Measurements from ENCODE around the gene HMGCS1. TPM values are rescaled to one million over a fixed set of nuclear protein-coding genes. Genes with fewer than 3 reads are reported as not detected.

The HMGCS1 gene
- total and polyA plus RNA-seq, 2 of the 4 experiments (the other 2 are of a cell fraction), result 27.5 to 30.6 TPM

DNA sequence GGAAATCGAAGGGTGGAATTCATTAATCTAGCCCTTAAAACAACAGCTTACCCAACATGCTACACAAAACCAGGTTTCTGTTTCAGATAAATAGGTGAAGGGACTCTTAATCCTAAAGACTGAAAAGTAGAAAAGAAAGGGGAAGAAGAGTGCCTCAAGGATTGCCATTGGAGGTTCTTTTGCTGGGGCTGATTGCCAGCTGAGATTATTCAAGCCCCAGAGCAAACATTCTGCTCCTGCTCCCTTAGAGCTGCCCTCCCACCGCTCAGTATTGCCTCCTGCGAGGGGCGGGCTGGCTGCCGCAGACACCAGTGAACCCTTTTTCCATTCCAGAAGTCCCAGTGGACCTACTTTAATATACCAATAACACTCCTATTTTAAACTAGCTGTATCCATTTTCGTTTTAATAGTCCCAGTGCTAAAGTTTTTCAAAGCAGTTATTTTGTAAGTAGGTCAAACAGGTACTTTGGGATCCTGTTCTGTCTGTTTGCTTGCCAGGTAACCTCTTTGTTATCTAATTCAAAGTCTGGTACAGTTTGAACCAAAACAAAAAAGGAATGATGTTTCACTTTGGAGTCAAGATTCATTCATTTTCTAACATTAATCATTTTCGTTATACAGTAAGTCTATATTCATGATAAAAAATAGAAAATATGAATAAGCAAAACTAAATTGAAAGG, 38.6 kb downstream of the HMGCS1 start:
- H2AFZ ChIP-seq (replicated peaks; ENCODE audit: low read length, poor library complexity), result no peak overlapping the region
- no peaks in the 10 kb centered on the region for H3K9me1 ChIP-seq (ENCODE audit: insufficient read depth, low read length)
- intact Hi-C loops (cut with micrococcal nuclease), result no loop called here
- no peak overlapping the region for H3K4ac ChIP-seq (ENCODE audit: low read depth, low read length)
- no peak overlapping the region for H3K4me3 ChIP-seq (ENCODE audit: insufficient read depth, low read depth, low read length)
- no peak overlapping the region for H3K4me2 ChIP-seq (ENCODE audit: low read depth, low read length)
- no peak overlapping the region for H2BK20ac ChIP-seq (ENCODE audit: low read depth, low read length)
- H3K9ac ChIP-seq (ENCODE audit: low read depth, low read length), result no peak overlapping the region
- ChIA-PET CTCF (no interaction called here), POLR2A (ENCODE audit: unreplicated experiment) (no interaction called here)
- no peak overlapping the region for H2AK5ac ChIP-seq (ENCODE audit: low read depth, low read length)
- no peak overlapping the region for H3K14ac ChIP-seq (replicated peaks; ENCODE audit: low read depth, low read length)
- H3K27me3 ChIP-seq (ENCODE audit: control insufficient read depth, insufficient read depth, low read length), result peaks cover 12% of the 10 kb centered on the region
- in situ Hi-C loops (cut with MboI; ENCODE audit: low sequenced_read_pairs), result no loop called here
- H3K23ac ChIP-seq (ENCODE audit: low read depth, low read length), result no peak overlapping the region
- H2BK120ac ChIP-seq (ENCODE audit: low read depth, low read length), result no peak overlapping the region
- no peak overlapping the region for H3K27ac ChIP-seq (ENCODE audit: insufficient read depth, low read length)
- H4K91ac ChIP-seq (ENCODE audit: insufficient read depth, low read depth, low read length), result no peak overlapping the region
- no peak overlapping the region for H2BK15ac ChIP-seq (ENCODE audit: low read depth, low read length)
- ATAC-seq (ENCODE audit: low read depth) (no peak), DNase-seq (no peak)
- H3K9me3 ChIP-seq (ENCODE audit: control insufficient read depth, insufficient read depth, low read length), result no peaks in the 10 kb centered on the region
- H3K56ac ChIP-seq (ENCODE audit: extremely low read depth, insufficient read depth, low read length), result no peak overlapping the region
- no peak overlapping the region for H4K5ac ChIP-seq (ENCODE audit: low read depth, low read length)
- H3K4me1 ChIP-seq (ENCODE audit: control insufficient read depth, insufficient read depth, low read length), result no peaks in the 10 kb centered on the region
- WGBS, 2 experiments (ENCODE audit: extremely low coverage in 2 of 2, insufficient read length in 1 of 2), result 50% methylated on average over 4 of the region's 7 CpGs; no CpG with 5 or more reads in 1 of the 2 experiments
- H4K8ac ChIP-seq (ENCODE audit: low read depth in 2 of 2, low read length in 2 of 2), result no peak overlapping the region
- H3K79me1 ChIP-seq (ENCODE audit: low read depth in 1 of 2, low read length in 2 of 2), result no peaks in the 10 kb centered on the region
- H4K20me1 ChIP-seq (ENCODE audit: insufficient read depth, low read length), result no peaks in the 10 kb centered on the region
- H2BK5ac ChIP-seq (ENCODE audit: low read depth, low read length, poor library complexity, severe bottlenecking), result no peak overlapping the region
- no TSS peak for BruUV-seq (replicated peaks)
- no peak overlapping the region for H3K18ac ChIP-seq (ENCODE audit: low read depth, low read length)
- H3K36me3 ChIP-seq (ENCODE audit: control insufficient read depth, insufficient read depth, low read length), result no peaks in the 10 kb centered on the region
- dilution Hi-C loops (cut with HindIII; ENCODE audit: low sequenced_read_pairs, unreplicated experiment), result no loop called here
- no peak overlapping the region for H2AK9ac ChIP-seq (replicated peaks; ENCODE audit: low read depth, low read length, poor library complexity)
- no peak for TF ChIP-seq RAD21 (IDR thresholded peaks at IDR 0.05; ENCODE audit: low read length)
- no peak for TF ChIP-seq RCOR1 (IDR thresholded peaks at IDR 0.05; ENCODE audit: insufficient replicate concordance, low read length)
- TF ChIP-seq, protein P1, sequence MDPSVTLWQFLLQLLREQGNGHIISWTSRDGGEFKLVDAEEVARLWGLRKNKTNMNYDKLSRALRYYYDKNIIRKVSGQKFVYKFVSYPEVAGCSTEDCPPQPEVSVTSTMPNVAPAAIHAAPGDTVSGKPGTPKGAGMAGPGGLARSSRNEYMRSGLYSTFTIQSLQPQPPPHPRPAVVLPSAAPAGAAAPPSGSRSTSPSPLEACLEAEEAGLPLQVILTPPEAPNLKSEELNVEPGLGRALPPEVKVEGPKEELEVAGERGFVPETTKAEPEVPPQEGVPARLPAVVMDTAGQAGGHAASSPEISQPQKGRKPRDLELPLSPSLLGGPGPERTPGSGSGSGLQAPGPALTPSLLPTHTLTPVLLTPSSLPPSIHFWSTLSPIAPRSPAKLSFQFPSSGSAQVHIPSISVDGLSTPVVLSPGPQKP (IDR thresholded peaks at IDR 0.05; ENCODE audit: borderline replicate concordance, low read depth, low read length), result no peak
- no peak for TF ChIP-seq CHD1 (IDR thresholded peaks at IDR 0.05; ENCODE audit: low read depth, low read length)
- no peak for TF ChIP-seq MXI1 (IDR thresholded peaks at IDR 0.05; ENCODE audit: borderline replicate concordance, low read depth, low read length)
- no peak for TF ChIP-seq FOS (IDR thresholded peaks at IDR 0.05; ENCODE audit: low read depth, low read length)
